ENCODE data around the gene PPM1L.

- TF ChIP-seq CTCF (IDR thresholded peaks at IDR 0.05) (no peak), EP300 (IDR thresholded peaks at IDR 0.05) (no peak), POLR2AphosphoS5 (IDR thresholded peaks at IDR 0.05) (no peak), POLR2A (IDR thresholded peaks at IDR 0.05; ENCODE audit: low read depth) (no peak)
These were observed 100.4 kb downstream of the PPM1L start for GRCh38 chr3:160856450-160856849.
